ENCODE results near the gene TIFAB.

TIFAB gene

GRCh38 chr5:135433681-135434426 lies 18.3 kb downstream of the TIFAB start:
- peak; percentile 38 for DNase-seq (ENCODE audit: low read depth)
- no peak overlapping the region for H3K4me3 ChIP-seq (replicated peaks; ENCODE audit: low read depth, low read length)
- no peak for TF ChIP-seq CTCF (IDR thresholded peaks at IDR 0.05; ENCODE audit: low read length, missing control alignments)

- no peak for DNase-seq (ENCODE audit: low read depth)
- H3K4me3 ChIP-seq (replicated peaks; ENCODE audit: low read depth, low read length) = no peak overlapping the region
- TF ChIP-seq CTCF (IDR thresholded peaks at IDR 0.05; ENCODE audit: low read length, missing control alignments) = no peak
Observed at GRCh38 chr5:135432113-135432512, 20.0 kb downstream of the TIFAB start.

- no peak for TF ChIP-seq CTCF (IDR thresholded peaks at IDR 0.05; ENCODE audit: low read length, missing control alignments)
- DNase-seq (ENCODE audit: low read depth) = no peak
- H3K4me3 ChIP-seq (replicated peaks; ENCODE audit: low read depth, low read length) = no peak overlapping the region
Observed at GRCh38 chr5:135430135-135430437, 22.1 kb downstream of the TIFAB start.

- TF ChIP-seq CTCF (IDR thresholded peaks at IDR 0.05; ENCODE audit: low read length, missing control alignments) = no peak
- H3K4me3 ChIP-seq (replicated peaks; ENCODE audit: low read depth, low read length) = no peak overlapping the region
- DNase-seq (ENCODE audit: low read depth) = peak; percentile 61
Observed at GRCh38 chr5:135429301-135430134, 22.6 kb downstream of the TIFAB start.

GRCh38 chr5:135428586-135428985 lies 23.6 kb downstream of the TIFAB start:
- H3K4me3 ChIP-seq (replicated peaks; ENCODE audit: low read depth, low read length) = no peak overlapping the region
- TF ChIP-seq CTCF (IDR thresholded peaks at IDR 0.05; ENCODE audit: low read length, missing control alignments) = no peak
- no peak for DNase-seq (ENCODE audit: low read depth)

GRCh38 chr5:135426102-135427082 lies 25.8 kb downstream of the TIFAB start:
- TF ChIP-seq CTCF (IDR thresholded peaks at IDR 0.05; ENCODE audit: low read length, missing control alignments) = peak; percentile 83
- DNase-seq (ENCODE audit: low read depth) = peak; percentile 67
- no peak overlapping the region for H3K4me3 ChIP-seq (replicated peaks; ENCODE audit: low read depth, low read length)
